Nephron (organoid): ENCODE results near the gene NELFA.
A peak's percentile ranks its signal among the peaks of the same experiment; 100 is the strongest.

Source experiments
- H3K27ac Mint-ChIP-seq, 3 experiments: 2 replicates each; pipeline ENCODE4 v1.8.0; 2020; ENCODE audit warnings: mixed read lengths in 3 of 3, mild to moderate bottlenecking in 2 of 3, moderate library complexity in 1 of 3
- H3K27me3 Mint-ChIP-seq: 2 replicates; pipeline ENCODE4 v1.8.0; 2021; ENCODE audit warnings: low read depth, mild to moderate bottlenecking, moderate library complexity, mixed read lengths
- H3K36me3 Mint-ChIP-seq: 2 replicates; pipeline ENCODE4 v1.8.0; 2020; ENCODE audit warnings: low read depth, mixed read lengths
- H3K4me1 Mint-ChIP-seq: 2 replicates; pipeline ENCODE4 v1.8.0; 2020; ENCODE audit warnings: mixed read lengths
- H3K4me3 Mint-ChIP-seq, 3 experiments: 2 replicates each; pipeline ENCODE4 v1.8.0; 2020; ENCODE audit warnings: mild to moderate bottlenecking in 3 of 3, mixed read lengths in 3 of 3, moderate library complexity in 2 of 3
- H3K9me3 Mint-ChIP-seq: 2 replicates; pipeline ENCODE4 v1.8.0; 2020; ENCODE audit warnings: mixed read lengths
- CTCF ChIP-seq, 3 experiments: fragments of 200-600 bp; sonication (generic); IDR thresholded peaks; one replicate each; pipeline ENCODE4 v1.5.0; 2021; ENCODE audit warnings: antibody characterized with exemption in 3 of 3; ENCODE audit not compliant: unreplicated experiment in 3 of 3

The NELFA gene

GRCh38 chr4:1948232-1948631 lies 60.5 kb downstream of the NELFA start:
- Mint-ChIP-seq H3K9me3 (no peaks in the 10 kb centered on the region), H3K4me3 (no peak overlapping the region), H3K4me1 (no peaks in the 10 kb centered on the region), H3K27ac (no peak overlapping the region), H3K36me3 (peaks cover 26% of the 10 kb centered on the region), H3K27me3 (no peaks in the 10 kb centered on the region)
- TF ChIP-seq CTCF (IDR thresholded peaks at IDR 0.05; ENCODE audit: unreplicated experiment in 3 of 3) = no peak

GRCh38 chr4:1945912-1946311 lies 62.9 kb downstream of the NELFA start:
- Mint-ChIP-seq H3K27me3 (no peaks in the 10 kb centered on the region), H3K4me1 (no peaks in the 10 kb centered on the region), H3K9me3 (no peaks in the 10 kb centered on the region), H3K4me3 (no peak overlapping the region), H3K36me3 (peaks cover 34% of the 10 kb centered on the region), H3K27ac (no peak overlapping the region)
- no peak for TF ChIP-seq CTCF (IDR thresholded peaks at IDR 0.05; ENCODE audit: unreplicated experiment in 3 of 3)

- H3K4me3 Mint-ChIP-seq = no peak overlapping the region
- no peak overlapping the region for H3K27ac Mint-ChIP-seq
- TF ChIP-seq CTCF (IDR thresholded peaks at IDR 0.05; ENCODE audit: unreplicated experiment in 3 of 3) = no peak
- H3K4me1 Mint-ChIP-seq = no peaks in the 10 kb centered on the region
- H3K36me3 Mint-ChIP-seq = peaks cover 34% of the 10 kb centered on the region
- H3K27me3 Mint-ChIP-seq = no peaks in the 10 kb centered on the region
- H3K9me3 Mint-ChIP-seq = no peaks in the 10 kb centered on the region
These were observed 63.5 kb downstream of the NELFA start for GRCh38 chr4:1945124-1945895.

GRCh38 chr4:1943928-1944327 lies 64.8 kb downstream of the NELFA start:
- Mint-ChIP-seq H3K27me3 (no peaks in the 10 kb centered on the region), H3K36me3 (peaks cover 45% of the 10 kb centered on the region), H3K4me1 (peaks cover 5% of the 10 kb centered on the region), H3K4me3 (no peak overlapping the region), H3K27ac (no peak overlapping the region), H3K9me3 (no peaks in the 10 kb centered on the region)
- no peak for TF ChIP-seq CTCF (IDR thresholded peaks at IDR 0.05; ENCODE audit: unreplicated experiment in 3 of 3)

- H3K9me3 Mint-ChIP-seq = no peaks in the 10 kb centered on the region
- peak overlapping the region in 2 of 3 experiments; percentile 59 to 68 for H3K27ac Mint-ChIP-seq
- no peak for TF ChIP-seq CTCF (IDR thresholded peaks at IDR 0.05; ENCODE audit: unreplicated experiment in 3 of 3)
- H3K4me1 Mint-ChIP-seq = peaks cover 5% of the 10 kb centered on the region
- H3K36me3 Mint-ChIP-seq = peaks cover 35% of the 10 kb centered on the region
- H3K4me3 Mint-ChIP-seq = no peak overlapping the region
- no peaks in the 10 kb centered on the region for H3K27me3 Mint-ChIP-seq
These were observed 68.2 kb downstream of the NELFA start for GRCh38 chr4:1940566-1940965.
